Erythroblast (primary cell): ENCODE measurements around the gene PTPRN2.

Experiments
- DNase-seq, 2 experiments: peaks; one replicate each; lab custom pipeline; 2025; lab: John Stamatoyannopoulos, UW
- GATA1 ChIP-seq: IDR thresholded peaks from 2 replicates; pipeline ENCODE4 v1.6.1; 2011; ENCODE audit warnings: low read depth, mild to moderate bottlenecking, control low read depth, low read length, moderate library complexity
- POLR2A ChIP-seq: IDR thresholded peaks from 2 replicates; pipeline ENCODE4 v1.6.1; 2011; ENCODE audit warnings: mild to moderate bottlenecking, low read length

Gene PTPRN2

DNA sequence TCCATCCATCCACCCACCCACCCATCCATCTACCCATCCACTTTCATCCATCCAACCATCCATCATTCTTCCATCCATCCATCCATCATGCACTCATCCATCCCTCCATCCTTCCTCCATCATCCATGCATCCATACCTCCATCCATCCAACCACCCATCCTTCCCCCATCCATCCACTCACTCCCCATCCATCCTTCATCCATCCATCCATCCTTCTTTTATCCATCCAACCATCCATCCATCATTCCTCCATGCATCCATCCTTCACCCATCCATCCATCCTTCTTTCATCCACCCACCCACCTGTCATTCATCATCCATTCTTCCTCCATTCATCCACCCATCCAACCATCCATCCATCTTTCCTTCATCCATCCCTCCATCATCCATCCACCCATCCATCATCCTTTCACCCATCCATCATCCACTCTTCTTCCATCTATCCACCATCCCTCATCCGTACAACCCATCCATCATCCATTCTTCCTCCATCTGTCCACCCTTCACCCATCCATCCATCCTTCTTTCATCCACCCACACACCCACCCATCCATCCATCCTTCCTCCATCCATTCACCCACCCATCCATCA is 822.6 kb downstream of the PTPRN2 start:
- TF ChIP-seq GATA1, result no peak
- TF ChIP-seq POLR2A, result no peak

DNA sequence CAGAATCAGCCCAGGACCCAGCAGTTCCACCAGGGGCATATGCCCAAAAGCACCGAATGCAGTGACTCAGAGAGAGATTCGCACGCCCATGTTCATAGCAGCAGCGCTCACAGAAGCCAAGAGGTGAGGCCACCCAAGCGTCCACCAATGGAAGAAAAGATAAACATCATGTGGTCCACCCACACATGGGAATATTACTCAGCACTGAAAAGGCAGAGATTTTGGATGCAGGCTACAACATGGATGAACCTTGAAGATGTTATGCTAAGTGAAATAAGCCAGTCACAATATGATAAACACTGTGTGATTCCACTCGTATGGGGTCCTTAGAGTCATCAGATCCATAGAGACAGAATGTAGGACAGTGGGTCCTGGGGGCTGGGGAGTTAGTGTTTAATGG is 823.4 kb downstream of the PTPRN2 start:
- TF ChIP-seq POLR2A, result no peak
- no peak for TF ChIP-seq GATA1
- no peak for DNase-seq

More for the DNA sequence above, 822.6 kb downstream of the PTPRN2 start:
- no peak for DNase-seq

DNA sequence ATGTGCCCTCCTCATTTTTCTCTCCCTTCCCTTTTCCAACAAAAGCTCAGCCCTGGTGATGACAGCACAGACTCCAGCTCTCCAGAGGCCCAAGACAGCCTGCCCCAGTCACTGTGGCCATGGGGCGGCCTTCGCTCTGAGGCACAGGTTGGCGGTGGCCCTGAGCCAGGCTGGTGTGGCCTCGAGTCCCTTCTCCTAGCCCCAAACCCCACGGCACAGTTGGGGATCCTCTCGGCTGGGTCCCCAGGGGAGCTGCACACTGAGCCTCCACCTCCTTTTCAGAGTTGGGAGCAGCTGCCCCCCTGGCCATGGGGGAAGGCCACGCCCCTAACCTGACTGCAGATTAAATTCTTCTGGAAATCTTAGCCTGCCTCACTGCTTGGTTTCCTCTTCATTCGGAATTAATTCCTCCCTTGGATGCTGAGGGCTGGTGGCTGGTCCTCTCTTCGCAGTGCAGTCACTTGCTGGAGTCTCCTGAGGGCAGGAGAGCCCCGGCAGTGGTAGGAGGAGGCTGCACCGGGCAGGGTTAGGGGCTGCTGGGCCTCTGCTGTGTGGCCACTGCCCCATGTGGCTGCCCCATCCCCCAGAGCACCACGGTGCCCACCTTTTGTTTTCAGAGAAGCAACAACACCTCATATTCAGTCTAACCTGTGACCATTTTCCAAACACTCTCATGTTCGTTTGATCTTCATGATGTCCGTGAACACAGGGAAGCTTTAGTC is 824.2 kb downstream of the PTPRN2 start:
- no peak for TF ChIP-seq GATA1
- no peak for TF ChIP-seq POLR2A
- DNase-seq, result no peak

DNA sequence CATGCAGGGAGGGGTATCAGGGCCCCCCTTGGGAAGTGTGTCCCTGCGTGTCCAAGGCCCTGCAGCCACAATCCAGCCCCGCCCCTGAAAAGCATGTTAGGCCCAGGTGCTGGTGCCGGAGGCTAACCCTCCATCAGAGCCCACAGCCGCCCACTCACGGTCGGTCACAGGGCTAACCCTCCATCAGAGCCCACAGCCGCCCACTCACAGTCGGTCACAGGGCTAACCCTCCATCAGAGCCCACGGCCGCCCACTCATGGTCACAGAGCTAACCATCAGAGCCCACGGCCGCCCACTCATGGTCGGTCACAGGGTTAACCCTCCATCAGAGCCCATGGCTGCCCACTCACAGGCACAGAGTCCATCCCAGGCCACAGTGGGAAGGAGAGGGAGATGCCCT is 824.8 kb downstream of the PTPRN2 start:
- TF ChIP-seq GATA1, result no peak
- TF ChIP-seq POLR2A, result no peak
- DNase-seq, result no peak

DNA sequence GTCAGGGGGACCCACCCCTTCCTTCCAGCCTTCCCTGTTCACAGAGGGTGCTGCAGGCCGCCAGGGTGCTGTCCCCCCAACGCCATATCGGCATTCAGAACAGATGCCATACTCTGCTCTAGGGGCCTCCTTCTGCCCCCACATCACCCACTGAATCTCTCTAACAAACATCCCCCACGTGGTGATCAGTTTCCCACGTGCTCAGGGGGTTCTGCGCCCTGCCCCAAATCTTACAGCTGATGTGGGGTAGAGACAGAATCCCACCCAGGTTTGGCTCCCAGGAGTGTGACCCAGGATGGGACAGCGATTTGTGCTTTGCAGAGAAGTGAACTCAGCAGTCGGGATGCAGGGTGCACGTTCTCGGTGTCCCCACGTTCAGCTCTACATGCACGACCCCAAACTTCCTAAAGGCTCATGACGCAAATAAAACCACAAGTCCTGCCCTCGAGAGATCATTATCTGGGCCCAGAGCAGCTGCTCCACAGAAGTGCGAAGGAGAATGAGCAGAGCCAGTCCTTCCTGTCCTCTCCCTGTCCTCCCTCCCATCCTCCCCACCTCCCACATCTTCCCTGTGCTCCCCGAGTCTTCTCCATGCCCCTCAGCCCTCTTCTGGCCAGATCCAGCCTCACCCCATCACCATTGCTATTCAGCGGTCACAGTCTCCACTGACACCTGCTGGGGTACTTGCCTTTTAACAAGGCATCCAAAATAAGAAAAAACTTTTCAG is 827.5 kb downstream of the PTPRN2 start:
- no peak for DNase-seq

DNA sequence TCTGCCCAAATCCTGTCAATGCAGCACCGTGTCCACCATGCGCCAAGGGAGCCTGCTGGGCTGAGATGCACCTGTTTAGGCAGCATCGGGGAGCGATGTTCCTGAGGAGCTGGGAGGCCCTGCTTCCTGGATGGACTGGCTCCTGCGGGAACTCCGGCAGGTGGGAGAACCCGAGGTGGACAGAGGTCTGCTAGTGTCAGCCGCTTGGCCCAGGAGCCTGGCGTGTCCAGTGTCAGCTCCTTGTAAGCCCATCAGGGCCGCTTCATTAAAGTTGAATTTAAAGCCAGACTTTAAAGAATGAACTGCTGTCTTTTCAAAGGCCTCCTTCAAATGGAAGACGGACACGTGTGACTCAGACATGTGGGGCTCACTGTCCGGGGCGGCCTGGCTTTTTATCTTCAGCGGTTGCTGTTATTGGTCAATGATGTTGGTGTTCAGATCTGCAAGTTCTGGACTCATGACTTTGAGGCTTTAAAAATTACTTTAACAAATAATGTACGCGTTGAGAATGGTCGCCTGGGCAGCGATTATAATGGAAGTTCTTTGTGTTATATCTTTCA is 828.3 kb downstream of the PTPRN2 start:
- TF ChIP-seq GATA1, result no peak
- no peak for TF ChIP-seq POLR2A
- DNase-seq, result no peak

More for the DNA sequence above, 827.5 kb downstream of the PTPRN2 start:
- no peak for TF ChIP-seq GATA1
- no peak for TF ChIP-seq POLR2A

DNA sequence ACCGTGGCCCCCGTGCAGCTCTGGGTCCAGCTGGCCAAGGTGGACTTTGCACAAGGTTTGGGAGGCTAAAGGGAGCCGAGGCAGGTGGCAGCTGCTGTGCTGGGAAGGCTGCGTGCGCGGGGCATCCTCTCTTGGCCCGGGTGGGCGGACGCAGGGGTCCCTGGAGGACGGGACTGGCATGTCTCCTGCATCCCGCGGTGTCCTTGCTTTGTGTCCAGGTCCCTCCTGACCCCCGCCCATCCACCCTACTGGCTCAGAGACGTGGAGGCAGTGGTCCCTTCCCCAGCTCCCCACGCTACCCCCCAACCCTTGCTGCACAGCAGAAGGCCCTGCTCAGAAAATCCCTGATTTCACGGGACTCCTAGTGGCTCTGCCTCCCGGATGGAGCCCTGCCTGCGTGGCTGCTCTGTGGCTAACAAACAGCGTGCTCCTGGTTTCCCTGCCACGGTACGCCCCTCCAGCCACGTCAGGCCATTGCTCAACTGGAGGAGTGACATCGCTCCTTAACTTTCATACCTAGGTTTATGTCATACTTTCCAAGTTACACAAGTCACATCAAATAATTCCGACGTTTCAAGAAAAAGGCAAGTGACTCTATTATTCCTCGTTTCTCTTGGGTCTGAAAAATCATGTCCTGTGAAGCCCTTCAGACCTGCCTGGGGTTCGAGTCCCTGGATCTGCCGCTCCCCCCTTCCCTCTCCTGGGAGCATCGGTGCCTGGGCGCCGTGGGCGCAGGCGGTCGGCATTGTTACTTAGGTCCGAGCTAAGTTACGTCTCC is 829.0 kb downstream of the PTPRN2 start:
- DNase-seq, result no peak
- TF ChIP-seq POLR2A, result no peak
- no peak for TF ChIP-seq GATA1

DNA sequence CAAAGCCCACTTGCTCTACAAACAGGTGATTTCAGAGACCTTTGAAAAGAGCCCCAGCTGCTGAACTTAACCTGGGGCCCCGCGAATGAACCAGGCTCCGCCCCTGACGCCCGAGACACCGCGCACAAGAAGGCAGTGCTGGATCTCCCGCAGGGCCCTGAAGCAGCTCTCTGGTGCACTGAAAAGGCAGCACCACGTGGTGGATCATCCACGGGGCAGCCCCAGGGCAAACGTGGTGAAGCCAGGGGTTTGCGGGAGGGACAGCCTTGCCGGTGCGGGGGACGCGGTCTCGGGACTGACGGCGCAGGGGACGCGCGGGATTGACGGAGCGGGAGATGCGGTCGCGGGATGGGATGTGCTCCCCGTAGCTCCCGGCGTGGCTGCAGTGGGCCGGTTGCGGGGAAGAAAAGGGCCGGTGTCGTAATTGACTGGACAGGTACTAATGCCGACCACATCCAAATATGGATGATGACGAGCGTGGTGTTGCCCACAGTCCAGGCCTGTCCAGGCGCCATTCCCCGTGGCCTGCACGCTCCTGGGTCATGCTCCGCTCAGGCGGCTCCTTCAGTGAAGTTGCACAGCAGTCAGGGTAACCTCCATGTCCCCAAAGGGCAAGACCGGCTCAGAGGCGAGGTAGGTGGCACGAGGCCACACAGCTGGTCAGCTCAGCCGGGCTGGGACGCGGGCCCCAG is 829.7 kb downstream of the PTPRN2 start:
- DNase-seq, result no peak
- TF ChIP-seq GATA1 (no peak), POLR2A (no peak)

DNA sequence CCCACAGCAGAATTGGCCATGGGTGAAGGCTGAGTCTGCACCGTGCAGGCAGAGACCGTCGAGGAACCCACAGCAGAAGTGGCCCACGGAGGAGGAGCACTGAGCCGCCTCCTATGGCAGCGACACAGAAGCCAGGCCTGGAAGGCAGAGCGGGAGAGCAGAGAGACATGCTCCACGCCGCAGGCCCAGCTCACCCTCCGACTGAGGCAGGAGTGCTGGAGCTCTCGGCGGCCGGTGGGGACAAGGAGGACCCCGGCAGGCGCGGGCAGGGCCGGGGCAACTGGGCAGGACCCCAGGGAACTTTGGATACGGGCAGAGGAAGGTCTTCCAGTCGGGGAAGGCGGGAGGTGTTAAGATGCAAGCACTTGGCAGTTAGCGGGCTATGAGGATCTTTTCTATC is 830.4 kb downstream of the PTPRN2 start:
- TF ChIP-seq POLR2A, result no peak
- DNase-seq, result no peak

DNA sequence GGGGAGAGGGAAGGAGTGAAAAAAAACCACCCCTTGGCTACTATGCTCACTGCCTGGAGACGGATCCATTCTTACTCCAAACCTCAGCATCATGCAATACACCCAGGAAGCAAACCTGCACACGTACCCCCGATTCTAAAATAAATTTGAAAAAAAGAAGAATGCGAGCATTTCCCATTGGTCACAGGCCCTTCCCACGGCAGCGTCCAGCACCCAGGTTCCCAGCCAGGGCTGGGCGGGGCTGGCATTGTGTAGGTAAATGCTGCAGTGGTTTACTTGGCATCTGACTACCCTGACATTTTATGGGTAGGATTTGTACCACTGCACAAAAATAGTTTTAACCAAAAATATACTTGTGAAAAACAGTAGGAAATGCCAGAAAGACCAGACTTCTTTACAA is 831.9 kb downstream of the PTPRN2 start:
- no peak for TF ChIP-seq GATA1
- no peak for DNase-seq

DNA sequence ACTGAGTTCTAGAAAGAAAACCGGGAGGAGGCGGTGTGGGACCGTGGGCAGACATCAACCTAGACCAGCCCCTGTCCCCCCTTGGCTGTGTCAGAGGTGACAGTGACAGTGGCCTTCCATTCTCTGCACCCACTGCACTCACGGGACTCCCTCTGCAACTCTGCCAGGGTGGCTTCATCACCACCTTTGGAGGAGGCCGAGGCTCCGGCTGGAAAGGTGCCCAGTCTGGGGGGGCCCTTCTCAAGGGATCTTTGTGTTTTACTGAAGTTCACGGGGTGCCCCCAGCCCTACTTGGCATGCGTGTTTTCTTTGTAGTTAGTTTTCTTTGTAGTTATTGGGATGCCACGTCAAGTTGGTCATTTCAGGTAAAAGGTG is 833.2 kb downstream of the PTPRN2 start:
- TF ChIP-seq GATA1 (no peak), POLR2A (no peak)
- DNase-seq, result no peak

DNA sequence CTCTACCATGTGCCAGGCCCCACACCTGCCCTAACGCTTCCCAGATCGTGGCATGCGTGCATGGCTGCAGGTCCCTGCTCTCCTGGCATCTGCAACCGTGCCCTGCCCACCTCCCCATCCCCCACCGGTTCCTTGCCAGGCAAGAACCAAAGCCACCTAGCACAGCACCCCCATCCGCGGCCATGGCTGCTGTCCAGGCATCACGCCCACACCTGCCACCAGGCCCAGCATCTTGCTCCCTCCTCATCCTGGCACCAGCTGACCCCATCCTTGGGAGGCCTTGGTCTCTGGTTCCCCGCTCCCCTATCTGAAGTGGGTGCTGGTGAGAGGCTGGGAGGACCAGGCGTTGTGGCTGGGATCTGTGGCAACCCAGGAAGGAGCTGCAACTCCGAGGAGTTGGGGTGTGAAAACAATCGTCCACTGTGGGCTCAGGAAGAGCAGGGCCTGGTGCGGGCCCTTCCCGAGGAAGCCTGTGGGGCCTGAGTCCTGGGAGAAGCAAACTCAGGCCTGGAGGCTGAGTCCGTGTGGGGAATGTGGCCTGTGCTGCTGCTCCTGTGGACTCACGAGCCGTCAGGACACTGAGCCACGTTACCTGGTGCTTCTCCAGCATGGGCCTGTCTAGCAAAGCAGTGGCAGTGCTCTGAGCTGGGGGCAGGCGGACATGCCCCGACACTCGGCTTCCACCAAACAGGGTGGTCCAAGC is 833.8 kb downstream of the PTPRN2 start:
- DNase-seq, result no peak
- TF ChIP-seq GATA1, result no peak
- TF ChIP-seq POLR2A, result no peak
